ENCODE results near the gene UNKL. TPM values are rescaled to one million over a fixed set of nuclear protein-coding genes. Genes with fewer than 3 reads are reported as not detected.
A peak's percentile ranks its signal among the peaks of the same experiment; 100 is the strongest.
"Not testable (repeated sequence)": the region's sequence is repeated elsewhere in the genome, so short reads cannot be mapped to it uniquely, and the experiment has no call there.

Gene UNKL
- total RNA-seq, 4 donors from 2014 or later, result 31.8 to 38.8 (median 35.8) TPM

GRCh38 chr16:1330931-1331711 lies 83.4 kb downstream of the UNKL start:
- intact Hi-C loops (cut with DNase I; ENCODE audit: low total_unique reads) (no loop called here), in situ Hi-C loops (cut with MboI; ENCODE audit: low sequenced_read_pairs in 4 of 4) (no loop called here)
- Histone ChIP-seq H3K27ac (peak overlapping the region; percentile 18 to 56 (median 44)), H3K27me3 (peaks cover 27 to 52% (median 47%) of the 10 kb centered on the region in 3 donors), H3K36me3 (no peaks in the 10 kb centered on the region), H3K9me3 (no peaks in the 10 kb centered on the region), H3K4me3 (peak overlapping the region; percentile 43 to 56 (median 46)), H3K4me1 (peaks cover 0 to 4% of the 10 kb centered on the region in 2 donors)
- no peak for TF ChIP-seq CTCF (IDR thresholded peaks at IDR 0.05 in 4 of 5, conservative IDR thresholded peaks at IDR 0.05 in 1 of 5)
- TF ChIP-seq POLR2A (IDR thresholded peaks at IDR 0.05), result no peak
- no peak for ATAC-seq
- no peak for DNase-seq

DNA sequence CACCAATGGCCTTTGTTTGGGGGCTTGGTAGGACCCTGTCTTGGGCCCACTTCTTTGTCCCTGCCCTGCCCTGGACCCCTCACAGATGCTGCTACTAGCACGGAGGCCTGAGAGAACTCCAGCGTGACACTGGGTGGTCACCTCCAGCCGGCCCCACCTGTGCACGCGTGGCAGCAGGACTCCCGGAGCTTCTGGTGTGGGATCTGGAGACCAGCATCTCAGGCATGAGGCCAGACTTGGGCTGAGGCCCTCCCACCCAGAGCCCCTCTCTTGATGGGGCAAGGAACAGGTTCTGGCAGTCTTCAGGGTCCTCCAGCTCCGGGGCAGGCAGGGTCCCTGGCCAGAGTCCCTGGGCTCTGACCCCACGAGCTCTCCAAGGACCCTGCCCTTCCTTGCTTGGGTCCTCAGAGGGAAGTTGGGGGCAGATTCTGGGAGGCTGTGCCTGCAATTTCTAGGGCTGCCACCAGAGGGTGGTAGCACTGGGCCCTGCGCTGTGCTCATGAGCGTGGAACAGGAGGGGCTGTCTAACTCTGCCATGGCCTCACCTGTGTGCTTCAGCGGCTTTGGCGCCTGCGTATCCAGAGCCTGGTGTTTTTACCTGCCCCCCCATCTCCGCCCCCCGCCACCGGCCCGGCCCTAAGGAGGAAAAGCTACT lies 84.1 kb downstream of the UNKL start:
- H3K27me3 ChIP-seq, result peaks cover 27 to 48% (median 46%) of the 10 kb centered on the region in 3 donors
- H3K27ac ChIP-seq, result no peak overlapping the region
- TF ChIP-seq CTCF (IDR thresholded peaks at IDR 0.05 in 4 of 5, conservative IDR thresholded peaks at IDR 0.05 in 1 of 5) (peak in 2 of 5 experiments; percentile 23 to 34), POLR2A (IDR thresholded peaks at IDR 0.05) (no peak)

GRCh38 chr16:1328961-1329360 lies 85.5 kb downstream of the UNKL start:
- in situ Hi-C loops (cut with MboI; ENCODE audit: low sequenced_read_pairs in 4 of 4); intact Hi-C loops (cut with DNase I; ENCODE audit: low total_unique reads); H3K4me1 ChIP-seq; ATAC-seq; DNase-seq; H3K27ac ChIP-seq; H3K4me3 ChIP-seq; H3K9me3 ChIP-seq: not testable (repeated sequence)
- H3K27me3 ChIP-seq, result peaks cover 15 to 33% (median 32%) of the 10 kb centered on the region in 3 donors
- H3K36me3 ChIP-seq, result peaks cover 0 to 19% of the 10 kb centered on the region in 2 donors

More for the DNA sequence above, 84.1 kb downstream of the UNKL start:
- in situ Hi-C loops (cut with MboI; ENCODE audit: low sequenced_read_pairs in 4 of 4) (no loop called here), intact Hi-C loops (cut with DNase I; ENCODE audit: low total_unique reads) (no loop called here)
- ATAC-seq (no peak), DNase-seq (no peak)
- no peaks in the 10 kb centered on the region for H3K9me3 ChIP-seq
- peaks cover 0 to 5% of the 10 kb centered on the region in 2 donors for H3K36me3 ChIP-seq
- peaks cover 0 to 4% of the 10 kb centered on the region in 2 donors for H3K4me1 ChIP-seq
- no peak overlapping the region for H3K4me3 ChIP-seq

GRCh38 chr16:1328136-1328535 lies 86.4 kb downstream of the UNKL start:
- intact Hi-C loops (cut with DNase I; ENCODE audit: low total_unique reads); ATAC-seq; in situ Hi-C loops (cut with MboI; ENCODE audit: low sequenced_read_pairs in 4 of 4); H3K9me3 ChIP-seq; H3K4me1 ChIP-seq; DNase-seq; H3K4me3 ChIP-seq; H3K27ac ChIP-seq: not testable (repeated sequence)
- Histone ChIP-seq H3K36me3 (peaks cover 0 to 25% of the 10 kb centered on the region in 2 donors), H3K27me3 (peaks cover 12 to 28% (median 25%) of the 10 kb centered on the region in 3 donors)

DNA sequence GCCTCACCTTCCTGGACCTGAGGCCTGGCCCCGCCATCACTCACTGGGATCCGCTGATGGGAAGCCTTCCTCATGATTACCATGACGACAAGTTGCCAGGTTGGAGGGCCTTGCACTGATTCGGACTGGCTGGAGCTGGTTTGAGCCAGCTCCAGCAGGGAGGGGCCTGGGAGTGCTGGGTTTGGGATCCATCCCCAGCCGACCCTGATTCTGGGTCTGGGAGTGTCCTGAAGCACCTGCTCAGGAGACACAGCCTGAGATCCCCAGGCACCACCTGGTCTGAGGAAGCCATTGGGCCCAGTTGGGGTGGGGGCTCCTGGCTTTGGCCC lies 86.9 kb downstream of the UNKL start:
- peaks cover 0 to under 1% of the 10 kb centered on the region in 2 donors for H3K4me1 ChIP-seq
- DNase-seq, result no peak
- no peaks in the 10 kb centered on the region for H3K9me3 ChIP-seq
- no peak for ATAC-seq
- in situ Hi-C loops (cut with MboI; ENCODE audit: low sequenced_read_pairs in 4 of 4), result no loop called here
- intact Hi-C loops (cut with DNase I; ENCODE audit: low total_unique reads), result no loop called here
- H3K27ac ChIP-seq, result no peak overlapping the region
- H3K4me3 ChIP-seq, result no peak overlapping the region
- H3K27me3 ChIP-seq, result peaks cover 9 to 23% (median 19%) of the 10 kb centered on the region in 3 donors
- TF ChIP-seq CTCF (IDR thresholded peaks at IDR 0.05 in 4 of 5, conservative IDR thresholded peaks at IDR 0.05 in 1 of 5) (no peak), POLR2A (IDR thresholded peaks at IDR 0.05) (no peak)
- H3K36me3 ChIP-seq, result peaks cover 0 to 25% of the 10 kb centered on the region in 2 donors
